Activated CD4-positive, alpha-beta T cell treated with anti-CD3 and anti-CD28 coated beads, Interleukin-2, Interleukin-4, amounts not matched to agents 100 ng/mL and 50 ng/mL, durations not matched to agents 16 hours and 8 hours (primary cell): ENCODE results near the gene IL13.
A peak's percentile ranks its signal among the peaks of the same experiment; 100 is the strongest.
"Not testable (repeated sequence)": the region's sequence is repeated elsewhere in the genome, so short reads cannot be mapped to it uniquely, and the experiment has no call there.

Source experiments
- DNase-seq: peaks from one replicate; pipeline ENCODE4 v3.0.0-alpha.2; 2020; ENCODE audit warnings: low spot score

Gene IL13

GRCh38 chr5:132688536-132689339 lies 30.8 kb downstream of the IL13 start:
- peak; percentile 56 for DNase-seq

- DNase-seq = no peak
Observed at GRCh38 chr5:132689513-132689912, 31.5 kb downstream of the IL13 start.

- no peak for DNase-seq
Observed at GRCh38 chr5:132690156-132690555, 32.2 kb downstream of the IL13 start.

GRCh38 chr5:132691755-132692631 lies 34.0 kb downstream of the IL13 start:
- DNase-seq = not testable (repeated sequence)

GRCh38 chr5:132692632-132692967 lies 34.6 kb downstream of the IL13 start:
- no peak for DNase-seq

- no peak for DNase-seq
Observed at GRCh38 chr5:132695956-132696355, 38.0 kb downstream of the IL13 start.

GRCh38 chr5:132704875-132705274 lies 46.9 kb downstream of the IL13 start:
- DNase-seq = no peak

GRCh38 chr5:132708645-132709044 lies 50.7 kb downstream of the IL13 start:
- DNase-seq = no peak
